Activated CD4-positive, alpha-beta T cell treated with anti-CD3 and anti-CD28 coated beads for 24 hours (primary cell): ENCODE results near the gene PDGFA.

Experiments used
- DNase-seq, 2 donors: peaks; one replicate each; pipeline ENCODE4 v3.0.0-alpha.2; 2020; ENCODE audit warnings: low read depth in 2 of 2

Gene PDGFA

GRCh38 chr7:519484-520390 is at the start of gene PDGFA:
Gene PDGFA, minus strand, starts transcription at chr7:519846. Its CDS starts 845 bp downstream, at chr7:519001.
- DNase-seq: peak in 1 of 2 donors; percentile 6

- DNase-seq: no peak
Measured at GRCh38 chr7:568031-568951, 48.6 kb upstream of the PDGFA start.

GRCh38 chr7:567305-567883 is 47.7 kb upstream of the PDGFA start:
- no peak for DNase-seq

- no peak for DNase-seq
Measured at GRCh38 chr7:566100-566499, 46.5 kb upstream of the PDGFA start.

- DNase-seq: no peak
Measured at GRCh38 chr7:564176-564865, 44.7 kb upstream of the PDGFA start.

GRCh38 chr7:563629-564170 is 44.1 kb upstream of the PDGFA start:
- no peak for DNase-seq

GRCh38 chr7:562789-563628 is 43.4 kb upstream of the PDGFA start:
- DNase-seq: no peak

GRCh38 chr7:562374-562675 is 42.7 kb upstream of the PDGFA start:
- DNase-seq: no peak

GRCh38 chr7:561631-562373 is 42.2 kb upstream of the PDGFA start:
- no peak for DNase-seq

GRCh38 chr7:560966-561630 is 41.5 kb upstream of the PDGFA start:
- no peak for DNase-seq

- no peak for DNase-seq
Measured at GRCh38 chr7:559396-559705, 39.7 kb upstream of the PDGFA start.

- no peak for DNase-seq
Measured at GRCh38 chr7:557558-557881, 37.9 kb upstream of the PDGFA start.

- no peak for DNase-seq
Measured at GRCh38 chr7:556837-557557, 37.4 kb upstream of the PDGFA start.

- DNase-seq: no peak
Measured at GRCh38 chr7:556291-556826, 36.7 kb upstream of the PDGFA start.

GRCh38 chr7:555551-556160 is 36.0 kb upstream of the PDGFA start:
- DNase-seq: no peak

GRCh38 chr7:553636-554111 is 34.0 kb upstream of the PDGFA start:
- no peak for DNase-seq

GRCh38 chr7:552868-553635 is 33.4 kb upstream of the PDGFA start:
- DNase-seq: no peak
